SJSA1 (cell line): ENCODE results near the gene ISG20L2. TPM values are rescaled to one million over a fixed set of nuclear protein-coding genes. Genes with fewer than 3 reads are reported as not detected.

Experiments used
- DNase-seq, 2 experiments: peaks; one replicate each; pipeline ENCODE4 v3.0.0-alpha.2; 2015 to 2020; ENCODE audit warnings: low spot score in 2 of 2, low read depth in 1 of 2
- H3K27ac ChIP-seq: fragments of 250-450 bp; sonication (Bioruptor Pico); 2 replicates; pipeline ENCODE4 v1.5.1; 2020; ENCODE audit warnings: mild to moderate bottlenecking, moderate library complexity
- H3K27me3 ChIP-seq: fragments of 250-450 bp; sonication (Bioruptor Pico); replicated peaks from 2 replicates; pipeline ENCODE4 v1.5.1; 2020; ENCODE audit warnings: mild to moderate bottlenecking, moderate library complexity
- H3K36me3 ChIP-seq: fragments of 250-450 bp; sonication (Bioruptor Pico); 2 replicates; pipeline ENCODE4 v1.5.1; 2020; ENCODE audit warnings: mild to moderate bottlenecking
- H3K4me1 ChIP-seq: fragments of 250-450 bp; sonication (Bioruptor Pico); replicated peaks from 2 replicates; pipeline ENCODE4 v1.6.1; 2021; ENCODE audit warnings: mild to moderate bottlenecking
- H3K4me3 ChIP-seq: fragments of 250-450 bp; sonication (Bioruptor Pico); 2 replicates; pipeline ENCODE4 v1.5.1; 2020; ENCODE audit warnings: mild to moderate bottlenecking
- H3K9me3 ChIP-seq: fragments of 250-450 bp; sonication (Bioruptor Pico); replicated peaks from 2 replicates; pipeline ENCODE4 v1.5.1; 2020; ENCODE audit warnings: mild to moderate bottlenecking
- total RNA-seq: library from RNA; depleted of rRNA; stranded (reverse); fragments of >200 nt; shearing (Covaris generic); gene quantifications from 2 replicates; pipeline ENCODE4 v1.2.3, GENCODE V29; 2014

Gene ISG20L2
- total RNA-seq, 1 experiment from 2014 or later, result 21.5 TPM

DNA sequence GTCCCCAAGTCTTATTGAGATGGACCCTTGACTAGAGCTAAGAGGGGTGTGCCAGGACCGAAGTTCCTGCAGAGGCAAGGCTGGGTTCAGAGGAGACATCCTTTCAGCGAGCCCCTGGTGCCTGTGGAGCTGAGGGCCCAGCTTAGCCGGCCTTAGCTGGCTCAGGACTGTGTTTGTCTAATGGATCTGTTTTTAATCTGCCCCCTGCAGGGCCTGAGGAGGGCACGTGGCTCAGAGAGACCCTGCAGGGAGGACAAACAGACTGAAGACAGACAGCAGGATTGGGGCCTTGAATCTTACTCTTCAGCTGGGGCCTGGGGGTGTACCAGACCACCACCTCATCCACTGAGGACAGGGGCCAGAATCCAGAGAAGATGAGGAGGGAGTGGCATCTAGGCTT is 24.8 kb downstream of the ISG20L2 start:
- no peaks in the 10 kb centered on the region; the same call in none of the 2 replicates for H3K27me3 ChIP-seq
- no peaks in the 10 kb centered on the region for H3K9me3 ChIP-seq
- H3K27ac ChIP-seq, result no peak overlapping the region
- no peak overlapping the region for H3K4me3 ChIP-seq
- no peak for DNase-seq
- no peaks in the 10 kb centered on the region for H3K36me3 ChIP-seq
- peaks cover 45% of the 10 kb centered on the region for H3K4me1 ChIP-seq

DNA sequence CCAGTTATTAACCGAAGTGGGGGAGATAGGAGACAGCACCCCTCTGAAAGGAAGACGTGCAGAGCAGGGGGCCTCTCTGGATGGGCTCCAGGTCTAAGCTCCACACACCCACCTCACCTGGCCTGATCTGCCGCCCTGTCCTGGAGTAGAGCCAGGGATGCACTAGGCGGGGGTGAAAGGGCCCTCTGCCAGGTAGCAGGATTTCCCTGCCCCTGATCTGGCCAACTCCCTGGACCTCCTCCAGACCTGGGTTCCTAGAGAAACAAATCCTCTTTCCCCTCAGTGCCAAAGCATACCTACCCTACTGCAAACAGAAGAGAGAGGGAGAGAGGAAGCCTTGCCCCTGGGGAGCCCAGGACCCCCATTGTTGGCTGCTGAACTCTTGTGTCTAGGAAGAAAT is 25.2 kb downstream of the ISG20L2 start:
- Histone ChIP-seq H3K27me3 (no peaks in the 10 kb centered on the region; the same call in none of the 2 replicates), H3K4me3 (no peak overlapping the region), H3K36me3 (no peaks in the 10 kb centered on the region), H3K9me3 (no peaks in the 10 kb centered on the region), H3K27ac (no peak overlapping the region), H3K4me1 (peaks cover 41% of the 10 kb centered on the region)
- no peak for DNase-seq

DNA sequence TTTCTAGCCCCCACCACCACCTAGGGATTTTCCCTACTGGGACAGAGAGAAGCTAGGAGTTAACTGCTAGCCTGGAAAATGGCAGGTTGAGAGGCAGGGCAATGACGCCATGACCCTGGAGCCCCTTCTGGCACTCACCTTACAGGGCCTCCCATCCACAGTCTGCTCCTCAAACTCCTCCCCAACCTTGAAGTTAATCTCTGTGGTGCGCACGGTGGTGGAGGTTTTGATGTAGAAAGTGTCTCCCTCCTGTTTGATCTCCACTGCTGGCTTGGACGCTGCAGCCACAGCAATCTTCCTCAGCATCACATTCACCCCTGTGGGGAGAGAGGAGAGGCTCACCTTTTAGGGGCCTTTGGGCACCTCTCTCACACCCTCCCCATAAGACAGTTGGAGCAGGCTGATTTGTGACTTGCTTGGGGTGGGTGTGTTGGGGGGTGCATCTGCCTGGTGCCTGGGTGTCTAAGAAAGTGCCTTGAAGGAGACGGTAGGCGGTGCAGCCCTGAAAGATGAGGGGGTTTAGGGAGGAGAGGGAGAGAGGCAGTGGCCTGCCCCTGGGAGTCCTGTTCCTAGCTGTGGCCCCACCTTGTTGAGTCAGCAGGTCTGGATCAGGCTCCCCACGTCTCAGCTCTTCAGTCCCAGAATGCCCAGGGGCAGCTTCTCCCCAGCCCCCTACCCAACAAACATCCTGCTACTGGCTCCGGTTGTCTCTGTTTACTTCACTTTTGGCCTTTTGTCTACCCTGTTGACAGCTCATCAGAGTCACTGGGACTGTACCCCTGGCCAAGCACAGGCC is 27.6 kb downstream of the ISG20L2 start:
- Histone ChIP-seq H3K36me3 (no peaks in the 10 kb centered on the region), H3K9me3 (no peaks in the 10 kb centered on the region), H3K27me3 (no peaks in the 10 kb centered on the region; the same call in 1 of the 2 replicates), H3K4me1 (peaks cover 18% of the 10 kb centered on the region), H3K27ac (no peak overlapping the region), H3K4me3 (no peak overlapping the region)
- DNase-seq, result no peak

DNA sequence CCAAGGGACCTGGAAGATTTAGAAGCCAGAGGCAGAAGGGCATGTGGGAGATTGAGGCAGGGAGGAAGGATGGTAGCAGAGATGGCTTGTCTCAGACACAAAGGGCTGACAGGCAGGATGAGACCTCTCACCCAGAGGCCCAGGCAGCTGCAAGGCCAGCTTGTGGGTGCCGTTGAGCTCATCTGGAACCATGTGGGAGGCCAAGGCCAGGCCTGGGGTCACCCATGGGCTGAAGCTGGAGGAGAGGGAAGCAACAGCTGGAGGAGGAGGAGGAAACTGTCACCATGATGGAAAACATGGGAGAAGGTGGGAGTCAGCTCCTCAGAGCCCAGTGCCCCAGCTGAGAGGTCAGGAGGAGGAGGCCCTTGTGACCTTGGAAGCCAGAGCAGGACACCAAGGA is 29.6 kb downstream of the ISG20L2 start:
- no peak for DNase-seq
- Histone ChIP-seq H3K27me3 (no peaks in the 10 kb centered on the region), H3K9me3 (no peaks in the 10 kb centered on the region), H3K4me1 (no peaks in the 10 kb centered on the region), H3K27ac (no peak overlapping the region), H3K36me3 (no peaks in the 10 kb centered on the region), H3K4me3 (no peak overlapping the region)

DNA sequence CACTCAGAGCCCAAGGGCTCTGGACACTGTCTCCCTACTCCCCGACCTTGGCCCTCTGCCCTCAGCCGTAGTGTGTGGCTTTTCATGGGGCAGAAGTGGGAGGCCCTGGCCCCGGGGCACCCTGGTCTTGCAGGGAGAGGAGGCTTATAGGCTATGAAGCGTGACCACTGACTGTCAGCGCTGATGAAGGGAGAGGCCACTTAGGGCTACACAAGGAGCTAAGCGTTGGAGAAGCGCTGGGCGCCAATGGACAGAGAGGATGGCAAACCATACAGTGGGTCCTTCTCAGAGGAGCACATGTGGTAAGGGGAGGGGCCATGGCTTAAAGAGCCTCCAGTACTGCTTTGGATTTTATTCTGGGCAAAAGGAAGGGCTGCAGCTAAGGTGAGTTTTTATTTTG is 31.1 kb downstream of the ISG20L2 start:
- Histone ChIP-seq H3K4me3 (no peak overlapping the region), H3K36me3 (no peaks in the 10 kb centered on the region), H3K9me3 (no peaks in the 10 kb centered on the region), H3K27ac (no peak overlapping the region), H3K27me3 (no peaks in the 10 kb centered on the region), H3K4me1 (no peaks in the 10 kb centered on the region)
- no peak for DNase-seq

DNA sequence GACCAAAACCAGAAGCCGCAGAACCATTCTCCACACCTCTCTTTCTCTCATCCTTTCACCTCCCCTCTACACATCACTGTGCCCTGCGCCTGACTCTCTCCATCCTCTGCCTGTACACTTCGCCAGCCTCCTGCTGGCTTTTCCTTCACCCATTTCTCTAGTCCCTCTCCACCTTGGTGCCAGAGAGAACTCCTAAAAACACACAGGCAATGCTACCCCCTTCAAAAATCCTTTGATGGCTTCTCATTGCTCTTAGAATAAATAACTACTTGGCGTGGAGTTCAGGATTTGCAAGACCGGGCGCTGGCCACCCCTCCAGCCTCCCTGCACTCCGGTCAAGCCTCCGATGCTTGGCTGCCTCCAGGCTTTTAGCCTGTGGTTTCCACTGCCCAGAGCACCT is 31.8 kb downstream of the ISG20L2 start:
- no peak overlapping the region for H3K27ac ChIP-seq
- no peaks in the 10 kb centered on the region for H3K36me3 ChIP-seq
- H3K4me3 ChIP-seq, result no peak overlapping the region
- H3K4me1 ChIP-seq, result peaks cover 2% of the 10 kb centered on the region; the same call in 1 of the 2 replicates
- no peaks in the 10 kb centered on the region for H3K27me3 ChIP-seq
- no peaks in the 10 kb centered on the region for H3K9me3 ChIP-seq
- no peak for DNase-seq

DNA sequence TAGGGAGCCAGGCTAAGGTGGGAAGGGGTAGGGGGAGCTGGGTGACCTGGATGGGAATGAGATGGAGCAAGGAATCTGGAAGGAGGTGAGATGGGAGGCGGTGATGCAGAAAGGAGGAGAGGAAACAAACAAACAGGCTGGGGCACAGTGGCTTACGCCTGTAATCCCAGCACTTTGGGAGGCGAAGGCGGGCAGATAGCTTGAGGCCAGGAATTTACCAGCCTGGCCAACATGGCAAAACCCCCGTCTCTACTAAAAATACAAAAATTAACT is 33.9 kb downstream of the ISG20L2 start:
- peaks cover 17% of the 10 kb centered on the region for H3K4me1 ChIP-seq

DNA sequence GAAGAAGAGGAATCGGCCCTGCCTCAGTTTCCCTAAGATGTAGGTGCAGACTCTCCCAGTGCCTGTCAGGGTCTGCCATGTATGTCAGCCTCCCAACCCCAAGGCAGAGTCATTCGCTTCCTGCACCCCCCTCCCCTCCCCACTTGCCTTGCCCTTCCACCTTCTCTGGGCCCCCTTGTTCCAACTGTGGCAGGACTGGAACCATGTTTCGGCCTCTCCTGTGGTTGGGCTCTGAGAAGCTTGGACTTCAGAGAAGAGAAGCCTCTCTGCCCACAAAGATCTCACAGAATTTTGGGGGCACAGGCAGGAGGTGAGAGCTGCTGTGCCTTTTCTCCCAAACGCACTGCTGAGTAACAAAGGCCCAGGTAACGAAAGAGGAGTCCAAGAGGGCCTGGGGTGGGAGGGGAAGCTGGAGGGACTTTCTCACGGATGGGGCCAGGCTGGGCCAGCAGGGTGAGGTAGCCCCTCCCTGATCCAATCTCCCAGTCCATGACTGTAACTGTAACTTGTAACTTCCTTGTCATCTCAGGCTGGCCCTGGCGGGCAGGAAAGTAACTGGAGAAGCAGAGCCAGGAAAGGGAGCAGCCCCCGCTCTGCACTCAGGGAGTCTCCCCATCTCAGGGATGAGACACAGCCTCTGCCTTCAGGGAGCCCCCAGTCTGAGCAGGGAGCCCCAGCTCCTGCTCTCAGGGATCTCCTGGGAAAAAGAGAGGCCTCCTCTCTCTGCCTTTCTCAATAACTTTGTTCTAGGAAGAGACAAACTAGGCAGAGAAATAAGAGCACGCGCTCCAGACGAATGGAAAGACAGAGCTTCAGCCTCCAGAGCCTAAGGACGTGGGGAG is 34.5 kb downstream of the ISG20L2 start:
- H3K27me3 ChIP-seq, result no peaks in the 10 kb centered on the region
- no peaks in the 10 kb centered on the region for H3K9me3 ChIP-seq
- DNase-seq, result no peak
- H3K4me3 ChIP-seq, result no peak overlapping the region
- peaks cover 22% of the 10 kb centered on the region for H3K4me1 ChIP-seq
- no peak overlapping the region for H3K27ac ChIP-seq
- H3K36me3 ChIP-seq, result no peaks in the 10 kb centered on the region

More for the DNA sequence above, 33.9 kb downstream of the ISG20L2 start:
- no peaks in the 10 kb centered on the region for H3K36me3 ChIP-seq
- H3K27ac ChIP-seq, result no peak overlapping the region
- H3K27me3 ChIP-seq, result no peaks in the 10 kb centered on the region
- no peaks in the 10 kb centered on the region for H3K9me3 ChIP-seq
- DNase-seq, result no peak
- no peak overlapping the region for H3K4me3 ChIP-seq

DNA sequence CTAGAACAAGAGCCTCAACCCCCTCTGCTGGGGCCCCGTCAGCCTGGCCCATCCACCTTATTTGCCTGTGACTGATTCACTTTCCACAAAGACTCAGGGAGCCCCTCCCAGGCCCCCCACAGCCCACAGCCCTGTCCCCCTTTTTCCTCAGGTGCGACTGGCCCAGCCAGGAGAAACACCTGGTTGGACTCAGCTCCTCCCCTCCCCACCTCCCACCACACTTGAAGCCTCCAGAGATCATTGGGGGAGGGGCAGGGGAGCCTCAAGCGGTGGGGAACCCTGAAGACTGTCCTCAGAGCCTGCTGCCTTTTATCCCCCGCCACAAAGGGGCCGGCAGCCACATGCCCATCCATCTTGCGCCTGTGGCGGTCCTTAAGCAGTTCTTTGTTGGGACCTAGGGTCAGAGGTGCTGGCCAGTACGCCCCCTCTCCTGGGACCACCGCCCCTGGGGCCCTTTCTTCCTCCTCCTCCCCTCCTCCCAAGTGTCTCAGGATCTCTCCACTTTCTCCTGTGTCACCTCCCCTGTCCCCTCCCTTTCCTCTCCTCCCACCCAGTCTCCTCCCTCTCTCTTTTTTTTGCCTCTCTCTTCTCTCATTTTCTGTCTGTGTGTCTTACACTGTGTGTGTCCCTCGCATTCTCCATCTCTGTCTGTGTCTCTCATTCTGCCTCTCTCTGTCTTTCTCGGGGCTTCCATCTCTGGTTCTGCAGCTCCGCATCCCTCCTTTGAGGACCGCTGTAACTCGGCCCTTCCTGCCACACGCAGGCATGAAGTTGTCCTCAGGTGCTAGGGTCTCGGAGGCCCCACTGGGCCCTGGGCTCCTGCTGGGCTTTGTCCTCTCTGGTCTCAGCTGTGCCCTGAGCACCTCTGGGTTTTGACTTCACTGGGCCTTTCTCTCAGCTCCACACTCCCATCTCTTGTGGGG is 35.4 kb downstream of the ISG20L2 start:
- Histone ChIP-seq H3K36me3 (no peaks in the 10 kb centered on the region), H3K27ac (no peak overlapping the region), H3K4me3 (no peak overlapping the region), H3K4me1 (peaks cover 23% of the 10 kb centered on the region), H3K9me3 (no peaks in the 10 kb centered on the region), H3K27me3 (no peaks in the 10 kb centered on the region)
- DNase-seq, result no peak

DNA sequence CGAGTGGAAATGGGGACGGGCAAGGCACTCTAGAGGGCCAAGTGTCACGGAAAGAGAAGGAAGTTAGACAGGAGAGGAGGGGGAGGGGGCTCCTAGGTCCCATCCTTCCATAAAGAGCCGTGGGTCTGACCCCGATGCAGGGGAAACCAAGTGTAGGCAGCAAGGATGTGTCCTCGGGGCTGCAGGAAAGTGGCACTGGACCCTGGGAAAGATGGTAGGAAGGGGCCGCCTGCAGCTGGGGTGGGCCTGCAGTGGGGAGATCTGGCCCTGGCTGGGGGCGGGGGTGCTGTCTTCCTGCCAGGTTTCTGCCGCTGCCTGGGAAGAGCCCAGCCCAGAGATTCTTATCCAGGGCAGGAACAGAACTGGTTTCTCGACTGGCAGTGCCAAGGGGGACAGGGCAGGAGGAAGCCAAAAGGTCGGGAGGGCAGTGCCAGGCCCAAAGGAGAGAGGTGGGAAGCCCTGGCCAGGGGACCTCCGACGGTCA is 36.1 kb downstream of the ISG20L2 start:
- Histone ChIP-seq H3K9me3 (no peaks in the 10 kb centered on the region), H3K4me3 (no peak overlapping the region), H3K4me1 (peaks cover 23% of the 10 kb centered on the region), H3K27ac (no peak overlapping the region), H3K27me3 (no peaks in the 10 kb centered on the region), H3K36me3 (no peaks in the 10 kb centered on the region)
- DNase-seq, result no peak

DNA sequence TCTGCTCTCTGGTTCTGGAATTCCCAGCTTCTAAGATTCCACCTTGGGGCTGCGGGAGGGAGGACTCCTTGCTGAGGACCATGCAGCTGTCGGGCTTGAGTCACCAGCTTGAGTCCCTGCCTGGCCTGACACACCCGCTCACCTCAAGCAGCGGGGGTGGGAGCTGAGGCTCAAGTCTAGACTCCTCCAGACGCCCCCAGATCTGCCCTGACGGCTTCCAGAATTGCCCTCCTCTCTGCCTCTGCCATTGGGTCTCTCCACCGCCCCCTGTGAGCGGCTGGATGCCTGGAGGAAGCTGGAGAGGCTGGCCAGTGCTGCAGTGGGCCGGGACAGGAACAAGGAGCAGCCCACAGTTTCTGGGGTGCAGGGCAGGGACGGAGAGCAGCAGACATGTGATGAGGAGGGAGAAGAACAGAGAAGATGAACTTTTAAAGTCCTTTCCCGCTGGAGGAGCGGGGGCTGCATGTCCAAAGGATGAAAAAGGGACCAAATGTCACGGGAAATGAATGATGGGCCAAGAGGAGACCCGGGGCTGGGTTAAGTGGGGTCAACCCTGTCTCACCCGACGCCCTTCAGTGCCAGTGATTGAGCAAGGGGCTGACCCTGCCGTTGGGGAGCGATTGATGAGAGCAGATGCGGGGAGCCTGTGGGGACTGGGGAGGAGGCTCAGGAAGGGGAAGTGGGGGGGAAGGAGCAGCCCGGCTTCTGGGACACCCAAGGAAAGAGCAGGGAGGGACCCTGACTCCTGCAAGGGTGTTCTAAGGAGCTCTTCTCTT is 36.7 kb downstream of the ISG20L2 start:
- Histone ChIP-seq H3K9me3 (no peaks in the 10 kb centered on the region), H3K27me3 (no peaks in the 10 kb centered on the region), H3K27ac (no peak overlapping the region), H3K4me3 (no peak overlapping the region), H3K4me1 (peaks cover 23% of the 10 kb centered on the region), H3K36me3 (no peaks in the 10 kb centered on the region)
- DNase-seq, result peak in 1 of 2 experiments; percentile 44

DNA sequence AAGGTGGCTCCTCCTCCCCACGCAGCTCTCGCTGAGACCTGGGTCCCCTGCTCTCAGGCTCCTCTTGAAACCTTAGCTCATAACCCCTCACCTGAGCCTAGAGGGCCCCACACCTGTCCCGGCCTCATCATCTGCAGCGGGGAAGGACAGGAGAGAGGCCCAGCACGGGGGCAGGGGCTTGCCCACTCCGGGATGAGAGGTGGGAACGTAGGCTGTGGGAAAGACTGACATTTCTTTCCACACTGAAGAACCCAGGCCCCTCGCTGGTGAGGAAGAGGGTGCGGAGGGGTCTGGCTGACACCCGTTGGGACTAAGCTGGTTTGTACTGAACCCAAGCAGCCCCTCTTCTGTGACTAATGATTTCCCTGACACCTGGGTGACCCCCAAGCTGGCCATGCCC is 37.4 kb downstream of the ISG20L2 start:
- Histone ChIP-seq H3K9me3 (no peaks in the 10 kb centered on the region), H3K27me3 (no peaks in the 10 kb centered on the region), H3K27ac (no peak overlapping the region), H3K4me3 (no peak overlapping the region), H3K36me3 (no peaks in the 10 kb centered on the region), H3K4me1 (peaks cover 26% of the 10 kb centered on the region)
- no peak for DNase-seq

DNA sequence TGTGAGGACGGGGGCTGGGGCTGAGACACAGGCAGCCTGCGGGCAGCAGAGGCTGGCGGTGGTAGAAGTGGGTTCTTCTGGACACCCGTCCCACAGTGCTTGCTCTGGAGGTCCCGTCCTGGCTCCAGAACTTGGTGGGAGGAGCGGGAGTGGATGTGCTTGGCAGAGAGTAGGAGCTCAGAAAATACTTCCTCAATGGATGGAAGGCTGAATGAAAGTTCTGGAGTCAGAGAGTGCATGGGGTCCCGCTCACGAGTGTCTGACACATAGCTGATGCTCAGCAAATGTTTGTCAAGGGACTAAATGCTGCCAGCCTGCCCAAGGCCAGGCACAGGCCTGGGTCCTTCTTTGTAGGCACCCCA is 37.9 kb downstream of the ISG20L2 start:
- no peak for DNase-seq
- Histone ChIP-seq H3K4me3 (no peak overlapping the region), H3K9me3 (no peaks in the 10 kb centered on the region), H3K27ac (no peak overlapping the region), H3K4me1 (peaks cover 26% of the 10 kb centered on the region), H3K36me3 (no peaks in the 10 kb centered on the region), H3K27me3 (no peaks in the 10 kb centered on the region)
